ENCODE results near the gene PLEKHM3. TPM values are rescaled to one million over a fixed set of nuclear protein-coding genes. Genes with fewer than 3 reads are reported as not detected.

The PLEKHM3 gene
- total and polyA plus RNA-seq, 2 of the 4 experiments (the other 2 are of a cell fraction) = 2.4 to 11.3 TPM

DNA sequence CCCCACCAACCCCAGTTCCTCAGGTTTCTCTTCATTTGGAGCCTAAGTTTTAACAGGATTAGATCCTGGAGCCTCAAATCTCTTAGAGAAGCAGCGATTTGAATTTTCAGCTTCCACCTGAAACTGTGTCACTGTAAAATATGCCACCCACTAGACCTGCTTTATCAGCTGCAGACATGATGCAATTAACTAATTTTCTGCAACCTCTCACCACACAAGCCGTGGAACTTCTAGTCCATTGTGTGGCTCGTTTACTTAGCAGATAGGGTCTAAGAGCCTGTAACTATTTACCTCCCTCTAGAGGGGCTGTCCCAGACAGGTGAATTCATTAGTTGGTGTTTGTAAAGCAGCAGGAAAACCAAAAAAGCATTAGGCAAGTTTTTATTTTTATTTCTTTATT is 224.1 kb downstream of the PLEKHM3 start:
- H3K4me3 ChIP-seq (ENCODE audit: insufficient read depth, low read depth, low read length) = no peak overlapping the region
- 0 out of 2 replicates have a peak, but pooled peaks cover 3% of the 10 kb centered on the region for H3K9me1 ChIP-seq (ENCODE audit: insufficient read depth, low read length)
- TF ChIP-seq BHLHE40 (IDR thresholded peaks at IDR 0.05; ENCODE audit: low read depth, low read length) = no peak
- no peak for TF ChIP-seq FOS (IDR thresholded peaks at IDR 0.05; ENCODE audit: low read depth, low read length)
- TF ChIP-seq, protein P1, sequence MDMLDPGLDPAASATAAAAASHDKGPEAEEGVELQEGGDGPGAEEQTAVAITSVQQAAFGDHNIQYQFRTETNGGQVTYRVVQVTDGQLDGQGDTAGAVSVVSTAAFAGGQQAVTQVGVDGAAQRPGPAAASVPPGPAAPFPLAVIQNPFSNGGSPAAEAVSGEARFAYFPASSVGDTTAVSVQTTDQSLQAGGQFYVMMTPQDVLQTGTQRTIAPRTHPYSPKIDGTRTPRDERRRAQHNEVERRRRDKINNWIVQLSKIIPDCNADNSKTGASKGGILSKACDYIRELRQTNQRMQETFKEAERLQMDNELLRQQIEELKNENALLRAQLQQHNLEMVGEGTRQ (IDR thresholded peaks at IDR 0.05; ENCODE audit: low read depth, low read length) = no peak
- TF ChIP-seq POLR2A (IDR thresholded peaks at IDR 0.05; ENCODE audit: low read depth, low read length) = no peak
- TF ChIP-seq NFE2L2 (IDR thresholded peaks at IDR 0.05; ENCODE audit: low read depth, low read length) = no peak
- TF ChIP-seq RAD21 (IDR thresholded peaks at IDR 0.05; ENCODE audit: low read length) = no peak
- no peak for TF ChIP-seq RFX5 (IDR thresholded peaks at IDR 0.05; ENCODE audit: low read depth, low read length)
- no peak for TF ChIP-seq MAZ (IDR thresholded peaks at IDR 0.05; ENCODE audit: borderline replicate concordance, low read depth, low read length)
- TF ChIP-seq SMC3 (IDR thresholded peaks at IDR 0.05; ENCODE audit: low read depth, low read length) = no peak
- TF ChIP-seq, protein P2, sequence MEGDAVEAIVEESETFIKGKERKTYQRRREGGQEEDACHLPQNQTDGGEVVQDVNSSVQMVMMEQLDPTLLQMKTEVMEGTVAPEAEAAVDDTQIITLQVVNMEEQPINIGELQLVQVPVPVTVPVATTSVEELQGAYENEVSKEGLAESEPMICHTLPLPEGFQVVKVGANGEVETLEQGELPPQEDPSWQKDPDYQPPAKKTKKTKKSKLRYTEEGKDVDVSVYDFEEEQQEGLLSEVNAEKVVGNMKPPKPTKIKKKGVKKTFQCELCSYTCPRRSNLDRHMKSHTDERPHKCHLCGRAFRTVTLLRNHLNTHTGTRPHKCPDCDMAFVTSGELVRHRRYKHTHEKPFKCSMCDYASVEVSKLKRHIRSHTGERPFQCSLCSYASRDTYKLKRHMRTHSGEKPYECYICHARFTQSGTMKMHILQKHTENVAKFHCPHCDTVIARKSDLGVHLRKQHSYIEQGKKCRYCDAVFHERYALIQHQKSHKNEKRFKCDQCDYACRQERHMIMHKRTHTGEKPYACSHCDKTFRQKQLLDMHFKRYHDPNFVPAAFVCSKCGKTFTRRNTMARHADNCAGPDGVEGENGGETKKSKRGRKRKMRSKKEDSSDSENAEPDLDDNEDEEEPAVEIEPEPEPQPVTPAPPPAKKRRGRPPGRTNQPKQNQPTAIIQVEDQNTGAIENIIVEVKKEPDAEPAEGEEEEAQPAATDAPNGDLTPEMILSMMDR (conservative IDR thresholded peaks at IDR 0.05; ENCODE audit: low read depth, low read length) = no peak
- TF ChIP-seq MXI1 (IDR thresholded peaks at IDR 0.05; ENCODE audit: borderline replicate concordance, low read depth, low read length) = no peak
- no peak for TF ChIP-seq RCOR1 (IDR thresholded peaks at IDR 0.05; ENCODE audit: insufficient replicate concordance, low read length)
- BruUV-seq (replicated peaks) = no TSS peak
- no peak overlapping the region for H2BK5ac ChIP-seq (ENCODE audit: low read depth, low read length, poor library complexity, severe bottlenecking)
- ATAC-seq (ENCODE audit: low read depth) (no peak), DNase-seq (no peak)
- 20% methylated on average over 1 of the region's 3 CpGs; no CpG with 5 or more reads in 1 of the 2 experiments for WGBS, 2 experiments (ENCODE audit: extremely low coverage in 2 of 2, insufficient read length in 1 of 2)
- ChIA-PET CTCF (no interaction called here), POLR2A (ENCODE audit: unreplicated experiment) (no interaction called here)
- H4K91ac ChIP-seq (ENCODE audit: insufficient read depth, low read depth, low read length) = no peak overlapping the region
- H2BK15ac ChIP-seq (ENCODE audit: low read depth, low read length) = no peak overlapping the region
- no peak overlapping the region for H3K4me2 ChIP-seq (ENCODE audit: low read depth, low read length)
- no peaks in the 10 kb centered on the region for H3K79me1 ChIP-seq (ENCODE audit: low read depth in 1 of 2, low read length in 2 of 2)
- intact Hi-C loops (cut with micrococcal nuclease) (no loop called here), dilution Hi-C loops (cut with HindIII; ENCODE audit: low sequenced_read_pairs, unreplicated experiment) (no loop called here), in situ Hi-C loops (cut with MboI; ENCODE audit: low sequenced_read_pairs) (no loop called here)
- no peak overlapping the region for H3K27ac ChIP-seq (ENCODE audit: insufficient read depth, low read length)
- no peaks in the 10 kb centered on the region for H3K9me3 ChIP-seq (ENCODE audit: control insufficient read depth, insufficient read depth, low read length)
- no peaks in the 10 kb centered on the region for H3K36me3 ChIP-seq (ENCODE audit: control insufficient read depth, insufficient read depth, low read length)
- H2AK9ac ChIP-seq (replicated peaks; ENCODE audit: low read depth, low read length, poor library complexity) = no peak overlapping the region
- H3K4me1 ChIP-seq (ENCODE audit: control insufficient read depth, insufficient read depth, low read length) = peaks cover 3% of the 10 kb centered on the region; the same call in 1 of the 2 replicates
- no peak overlapping the region for H4K8ac ChIP-seq (ENCODE audit: low read depth in 2 of 2, low read length in 2 of 2)
- H4K20me1 ChIP-seq (ENCODE audit: insufficient read depth, low read length) = no peaks in the 10 kb centered on the region
- no peak overlapping the region for H2BK120ac ChIP-seq (ENCODE audit: low read depth, low read length)
- H2AK5ac ChIP-seq (ENCODE audit: low read depth, low read length) = no peak overlapping the region
- no peak overlapping the region for H3K18ac ChIP-seq (ENCODE audit: low read depth, low read length)
- no peak overlapping the region for H2AFZ ChIP-seq (replicated peaks; ENCODE audit: low read length, poor library complexity)
- no peak overlapping the region for H3K56ac ChIP-seq (ENCODE audit: extremely low read depth, insufficient read depth, low read length)
- no peak overlapping the region for H3K4ac ChIP-seq (ENCODE audit: low read depth, low read length)
- 0 out of 2 replicates have a peak, but pooled peaks cover 2% of the 10 kb centered on the region for H3K27me3 ChIP-seq (ENCODE audit: control insufficient read depth, insufficient read depth, low read length)
- H3K23ac ChIP-seq (ENCODE audit: low read depth, low read length) = no peak overlapping the region
- H4K5ac ChIP-seq (ENCODE audit: low read depth, low read length) = no peak overlapping the region
- H2BK20ac ChIP-seq (ENCODE audit: low read depth, low read length) = no peak overlapping the region
- no peak overlapping the region for H3K14ac ChIP-seq (replicated peaks; ENCODE audit: low read depth, low read length)
- H3K9ac ChIP-seq (ENCODE audit: low read depth, low read length) = no peak overlapping the region

Measured in IMR-90 (cell line).